PC-9 (cell line): ENCODE data around the gene HSDL1. TPM values are rescaled to one million over a fixed set of nuclear protein-coding genes. Genes with fewer than 3 reads are reported as not detected.
A peak's percentile ranks its signal among the peaks of the same experiment; 100 is the strongest.

Experiments used
- BruUV-seq: library from RNA; stranded (reverse); fragments of 400-500 nt; replicated peaks from 2 replicates; lab custom pipeline; 2021; lab: Mats Ljungman, UMichigan
- CTCF ChIA-PET: fragments of 300-600 bp; sonication (Branson Sonifier 250); formaldehyde crosslinking; loops from one replicate; lab custom pipeline; 2022; ENCODE audit warnings: antibody characterized with exemption; lab: Charles Lee
- POLR2A ChIA-PET: fragments of 300-600 bp; sonication (Branson Sonifier 250); formaldehyde crosslinking; loops from one replicate; lab custom pipeline; 2022; ENCODE audit warnings: antibody characterized with exemption; ENCODE audit not compliant: unreplicated experiment; lab: Charles Lee
- DNase-seq, 2 experiments: peaks; one replicate each; pipeline versions ENCODE4 v3.0.0 to v3.0.0-alpha.2; 2015 to 2022; ENCODE audit warnings: mixed read lengths in 1 of 2
- H2AFZ ChIP-seq: fragments of 200-600 bp; sonication (generic); 2 replicates; pipeline ENCODE4 v1.8.1; 2017; ENCODE audit warnings: antibody characterized with exemption
- H3F3A ChIP-seq: fragments of 200-600 bp; sonication (generic); 2 replicates; pipeline ENCODE4 v1.8.1; 2017; ENCODE audit warnings: antibody characterized with exemption, mild to moderate bottlenecking, low read depth; ENCODE audit not compliant: insufficient read depth
- H3K27ac ChIP-seq: fragments of 200-600 bp; sonication (generic); 2 replicates; pipeline ENCODE4 v1.6.1; 2016; ENCODE audit warnings: mixed run types
- H3K27me3 ChIP-seq: fragments of 200-600 bp; sonication (generic); 2 replicates; pipeline ENCODE4 v1.6.1; 2016; ENCODE audit warnings: low read depth, mixed run types; ENCODE audit not compliant: insufficient read depth
- H3K36me3 ChIP-seq: fragments of 200-600 bp; sonication (generic); 2 replicates; pipeline ENCODE4 v1.6.1; 2016; ENCODE audit warnings: low read depth, mixed run types
- H3K4me1 ChIP-seq: fragments of 200-600 bp; sonication (generic); replicated peaks from 2 replicates; pipeline ENCODE4 v1.6.1; 2016; ENCODE audit warnings: mixed run types; ENCODE audit not compliant: insufficient read depth
- H3K4me2 ChIP-seq: fragments of 200-600 bp; sonication (generic); 2 replicates; pipeline ENCODE4 v1.6.1; 2017; ENCODE audit warnings: mixed run types
- H3K4me3 ChIP-seq: fragments of 200-600 bp; sonication (generic); 2 replicates; pipeline ENCODE4 v1.6.1; 2016; ENCODE audit warnings: mixed run types
- H3K79me2 ChIP-seq: fragments of 200-600 bp; sonication (generic); 2 replicates; pipeline ENCODE4 v1.6.1; 2017; ENCODE audit warnings: low read depth, mixed run types
- H3K9me2 ChIP-seq: fragments of 200-600 bp; sonication (generic); 2 replicates; pipeline ENCODE4 v1.8.1; 2017; ENCODE audit warnings: mild to moderate bottlenecking; ENCODE audit not compliant: insufficient read depth
- H3K9me3 ChIP-seq: fragments of 200-600 bp; sonication (generic); 2 replicates; pipeline ENCODE4 v1.8.1; 2016; ENCODE audit warnings: low read depth; ENCODE audit not compliant: insufficient read depth
- H4K20me1 ChIP-seq: fragments of 200-600 bp; sonication (generic); 2 replicates; pipeline ENCODE4 v1.8.1; 2017; ENCODE audit not compliant: insufficient read depth
- EZH2 ChIP-seq: fragments of 200-600 bp; sonication (generic); IDR thresholded peaks from 2 replicates; pipeline ENCODE4 v1.8.0; 2017; ENCODE audit warnings: antibody characterized with exemption, low read depth
- intact Hi-C: fragments of 100-400 bp; cut with micrococcal nuclease; formaldehyde crosslinking; loops from one replicate; pipeline ENCODE4 v1.10.0; 2022; ENCODE audit not compliant: unreplicated experiment
- total RNA-seq: library from RNA; stranded (reverse); gene quantifications from 2 replicates; pipeline ENCODE4 v1.2.3, GENCODE V29; 2021
- TF ChIP-seq, protein P1 (sequence below): fragments of 200-600 bp; sonication (generic); conservative IDR thresholded peaks from 2 replicates; pipeline ENCODE4 v1.6.1; 2017; ENCODE audit warnings: mixed run types, antibody characterized with exemption, mild to moderate bottlenecking, moderate library complexity

The HSDL1 gene
- total RNA-seq, 1 experiment from 2014 or later = 32.1 TPM

DNA sequence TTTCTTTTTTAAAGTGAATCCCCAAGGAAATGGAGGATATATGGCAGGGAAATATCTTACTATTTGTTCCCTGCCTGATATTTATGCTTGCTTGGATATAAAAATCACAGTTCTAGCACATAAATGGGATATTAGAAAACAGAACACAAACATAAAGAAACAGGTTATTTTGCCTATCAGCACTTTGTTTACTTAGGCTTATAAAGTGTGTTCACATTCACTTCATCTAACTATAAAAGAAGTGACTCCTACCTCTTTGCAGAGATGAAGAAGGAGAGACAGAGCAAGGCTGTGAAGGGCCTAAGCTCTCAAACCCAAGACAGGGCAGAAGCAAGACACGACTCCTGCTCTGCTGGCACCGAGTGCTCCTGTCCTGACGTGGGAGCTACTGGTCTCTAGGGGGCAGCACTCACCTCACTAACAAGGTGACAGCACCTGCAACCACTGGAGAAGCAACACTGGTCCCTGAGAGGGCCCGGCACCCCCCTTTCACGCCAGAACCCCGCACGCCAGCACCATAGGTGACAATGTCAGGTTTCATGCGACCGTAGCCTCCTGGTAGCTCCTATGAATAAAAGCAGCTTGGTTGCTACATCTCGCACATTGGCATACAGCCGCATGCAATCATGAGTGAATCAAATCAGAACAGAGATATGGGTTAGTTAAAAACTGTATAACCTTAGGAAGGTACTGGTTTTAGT is 60.3 kb downstream of the HSDL1 start:
- Histone ChIP-seq H3K4me1 (no peaks in the 10 kb centered on the region), H3K9me2 (no peaks in the 10 kb centered on the region), H4K20me1 (peaks cover 3% of the 10 kb centered on the region; the same call in 1 of the 2 replicates), H3K4me3 (no peak overlapping the region), H3K79me2 (no peaks in the 10 kb centered on the region), H3K27me3 (no peaks in the 10 kb centered on the region), H3K4me2 (no peak overlapping the region), H3F3A (no peaks in the 10 kb centered on the region; the same call in 1 of the 2 replicates), H3K36me3 (peaks cover 4% of the 10 kb centered on the region), H3K27ac (no peak overlapping the region), H2AFZ (no peak overlapping the region), H3K9me3 (no peaks in the 10 kb centered on the region)
- BruUV-seq = no TSS peak
- ChIA-PET POLR2A (no interaction called here), CTCF (interaction anchor here (0.5 to 1.9 kb wide), 5 partner anchors 32 to 424 kb away, joined by 3 to 5 read pairs (median 5); partner anchors contain the start of gene MBTPS1)
- intact Hi-C loops = loop anchor here (1.0 to 2.0 kb wide), 3 partner anchors 91 to 400 kb away; no protein-coding TSS in a partner anchor
- peak; percentile 45 to 68 for DNase-seq
- TF ChIP-seq, protein P1, sequence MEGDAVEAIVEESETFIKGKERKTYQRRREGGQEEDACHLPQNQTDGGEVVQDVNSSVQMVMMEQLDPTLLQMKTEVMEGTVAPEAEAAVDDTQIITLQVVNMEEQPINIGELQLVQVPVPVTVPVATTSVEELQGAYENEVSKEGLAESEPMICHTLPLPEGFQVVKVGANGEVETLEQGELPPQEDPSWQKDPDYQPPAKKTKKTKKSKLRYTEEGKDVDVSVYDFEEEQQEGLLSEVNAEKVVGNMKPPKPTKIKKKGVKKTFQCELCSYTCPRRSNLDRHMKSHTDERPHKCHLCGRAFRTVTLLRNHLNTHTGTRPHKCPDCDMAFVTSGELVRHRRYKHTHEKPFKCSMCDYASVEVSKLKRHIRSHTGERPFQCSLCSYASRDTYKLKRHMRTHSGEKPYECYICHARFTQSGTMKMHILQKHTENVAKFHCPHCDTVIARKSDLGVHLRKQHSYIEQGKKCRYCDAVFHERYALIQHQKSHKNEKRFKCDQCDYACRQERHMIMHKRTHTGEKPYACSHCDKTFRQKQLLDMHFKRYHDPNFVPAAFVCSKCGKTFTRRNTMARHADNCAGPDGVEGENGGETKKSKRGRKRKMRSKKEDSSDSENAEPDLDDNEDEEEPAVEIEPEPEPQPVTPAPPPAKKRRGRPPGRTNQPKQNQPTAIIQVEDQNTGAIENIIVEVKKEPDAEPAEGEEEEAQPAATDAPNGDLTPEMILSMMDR = peak; percentile 91
- no peak for TF ChIP-seq EZH2

DNA sequence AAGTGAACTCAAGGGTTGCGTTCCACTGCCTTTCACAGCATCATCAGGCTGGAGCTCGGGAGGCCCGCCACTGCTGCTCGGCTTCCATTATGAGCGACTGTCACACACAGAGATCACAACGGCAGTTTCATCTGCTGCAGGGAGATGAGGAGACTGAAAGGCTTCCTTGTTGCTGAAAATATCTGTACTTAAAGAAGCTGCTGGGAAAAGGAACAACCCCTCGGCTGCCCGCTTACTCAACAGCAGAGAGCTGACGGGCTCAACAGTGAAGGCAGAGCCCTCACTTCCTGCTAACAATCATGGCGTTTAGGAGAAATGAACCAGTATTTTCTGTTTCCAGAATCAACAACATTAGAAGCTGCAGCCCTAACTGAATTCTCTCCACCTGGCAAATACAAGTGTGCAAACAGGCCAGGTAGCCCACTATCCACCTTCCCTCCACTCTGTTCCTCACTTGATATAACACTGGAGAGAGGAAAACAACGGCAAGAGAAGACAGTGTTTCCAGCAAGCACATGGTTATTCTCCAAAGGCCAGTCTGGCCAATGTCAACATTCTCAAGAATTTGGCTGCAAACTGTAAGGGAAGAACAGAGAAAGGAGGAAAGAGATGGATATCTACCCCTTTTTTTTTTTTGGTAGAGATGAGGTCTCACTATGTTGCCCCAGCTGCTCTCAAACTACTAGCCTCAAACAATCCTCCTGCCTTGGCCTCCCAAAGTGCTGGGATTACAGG is 62.0 kb downstream of the HSDL1 start:
- POLR2A ChIA-PET = no interaction called here
- no peak overlapping the region for H3K27ac ChIP-seq
- TF ChIP-seq, protein P1 = no peak
- TF ChIP-seq EZH2 = no peak
- no peak overlapping the region for H2AFZ ChIP-seq
- no peak overlapping the region for H3K4me2 ChIP-seq
- H3K9me3 ChIP-seq = no peaks in the 10 kb centered on the region
- no peaks in the 10 kb centered on the region for H3K79me2 ChIP-seq
- no peaks in the 10 kb centered on the region; the same call in 1 of the 2 replicates for H3F3A ChIP-seq
- H4K20me1 ChIP-seq = peaks cover 3% of the 10 kb centered on the region; the same call in 1 of the 2 replicates
- intact Hi-C loops = no loop called here
- H3K9me2 ChIP-seq = no peaks in the 10 kb centered on the region
- H3K4me1 ChIP-seq = no peaks in the 10 kb centered on the region
- no peak for DNase-seq
- H3K4me3 ChIP-seq = no peak overlapping the region
- peaks cover 4% of the 10 kb centered on the region for H3K36me3 ChIP-seq
- no TSS peak for BruUV-seq
- CTCF ChIA-PET = interaction anchor here (0.7 kb wide), 1 partner anchor 156 kb away, joined by 6 read pairs; no protein-coding TSS in a partner anchor
- H3K27me3 ChIP-seq = no peaks in the 10 kb centered on the region

DNA sequence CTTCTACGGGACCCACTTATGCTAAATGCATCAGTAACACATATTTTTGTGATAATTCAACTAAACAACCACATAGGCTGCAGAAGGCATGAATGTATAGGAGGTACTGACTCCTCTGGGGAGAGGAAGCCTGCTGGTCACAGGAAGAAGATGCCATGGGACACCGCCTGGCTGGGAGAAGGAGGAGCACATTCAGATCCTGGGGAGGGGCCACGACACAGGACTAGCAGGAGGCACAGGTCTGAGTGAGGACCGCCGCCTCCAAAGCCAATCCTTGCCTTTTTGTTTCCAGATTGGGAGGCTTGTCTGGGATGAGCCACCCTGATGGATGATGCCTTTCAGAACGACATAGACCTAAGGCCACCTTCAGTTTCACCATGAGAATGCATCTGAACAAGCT is 62.9 kb downstream of the HSDL1 start:
- Histone ChIP-seq H3K27me3 (no peaks in the 10 kb centered on the region), H3K27ac (no peak overlapping the region), H3K36me3 (peaks cover 4% of the 10 kb centered on the region), H3K4me3 (no peak overlapping the region), H3K9me3 (no peaks in the 10 kb centered on the region), H3K79me2 (no peaks in the 10 kb centered on the region), H3F3A (no peaks in the 10 kb centered on the region), H3K4me2 (no peak overlapping the region), H3K4me1 (no peaks in the 10 kb centered on the region), H4K20me1 (peaks cover 11% of the 10 kb centered on the region), H3K9me2 (no peaks in the 10 kb centered on the region), H2AFZ (no peak overlapping the region)
- ChIA-PET POLR2A (no interaction called here), CTCF (no interaction called here)
- no TSS peak for BruUV-seq
- no peak for TF ChIP-seq EZH2
- TF ChIP-seq, protein P1 = no peak
- intact Hi-C loops = no loop called here
- DNase-seq = no peak
